DMS153 treated with DMSO at 0.1 percent for 48 hours (cell line): ENCODE data around the gene CD300LD.
"Not testable (repeated sequence)": the region's sequence is repeated elsewhere in the genome, so short reads cannot be mapped to it uniquely, and the experiment has no call there.

ENCODE experiments used
- DNase-seq: peaks from one replicate; lab custom pipeline; 2025; ENCODE audit not compliant: unreplicated experiment; lab: John Stamatoyannopoulos, UW

CD300LD gene

DNA sequence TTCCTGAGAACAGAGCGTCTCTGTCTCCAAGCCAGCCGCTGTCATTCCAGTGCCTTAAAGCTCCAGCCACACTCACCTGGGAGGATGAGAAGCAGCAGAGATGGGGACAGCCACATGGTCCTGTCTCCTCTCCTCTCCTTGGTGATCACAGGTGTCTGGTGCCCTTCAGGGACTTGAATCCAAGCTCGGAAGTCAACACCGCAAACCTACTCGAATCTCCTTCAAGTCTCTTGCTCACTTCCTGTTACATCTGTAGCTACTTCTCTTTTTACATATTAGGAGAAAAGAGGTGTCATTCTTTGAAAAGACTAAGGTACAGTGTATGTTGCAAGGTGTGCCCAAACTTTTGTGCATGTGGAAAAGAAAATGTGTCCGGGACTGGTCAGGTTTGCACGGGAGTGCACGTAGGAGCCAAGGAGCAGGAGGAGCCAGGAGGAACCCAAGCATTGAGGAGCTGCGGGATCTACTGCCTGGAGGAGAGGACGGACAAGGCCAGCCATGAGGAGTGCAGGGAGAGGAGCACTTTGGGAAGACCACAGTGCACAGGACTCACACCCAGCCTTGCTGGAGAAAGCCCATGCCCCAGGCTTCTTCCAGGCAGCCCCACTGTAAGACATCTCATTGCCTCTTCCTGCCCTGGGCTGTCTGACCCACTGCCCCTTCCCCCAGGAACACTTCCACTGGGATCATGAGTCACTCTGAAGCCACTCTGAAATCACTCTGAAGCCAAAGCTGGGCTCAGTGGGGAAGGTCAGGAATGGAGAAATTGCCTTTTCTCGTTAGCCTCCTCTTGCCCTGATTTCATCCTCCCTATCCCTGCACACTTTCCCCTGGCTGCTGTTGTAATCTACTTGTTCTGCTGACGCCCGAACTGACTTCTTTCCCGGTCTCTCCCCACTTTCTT lies at the start of gene CD300LD:
CD300LD (minus strand) TSS at position 197 of the 904 bp plus-strand sequence; CDS start at position 116, 81 bp downstream.
- no peak for DNase-seq

DNA sequence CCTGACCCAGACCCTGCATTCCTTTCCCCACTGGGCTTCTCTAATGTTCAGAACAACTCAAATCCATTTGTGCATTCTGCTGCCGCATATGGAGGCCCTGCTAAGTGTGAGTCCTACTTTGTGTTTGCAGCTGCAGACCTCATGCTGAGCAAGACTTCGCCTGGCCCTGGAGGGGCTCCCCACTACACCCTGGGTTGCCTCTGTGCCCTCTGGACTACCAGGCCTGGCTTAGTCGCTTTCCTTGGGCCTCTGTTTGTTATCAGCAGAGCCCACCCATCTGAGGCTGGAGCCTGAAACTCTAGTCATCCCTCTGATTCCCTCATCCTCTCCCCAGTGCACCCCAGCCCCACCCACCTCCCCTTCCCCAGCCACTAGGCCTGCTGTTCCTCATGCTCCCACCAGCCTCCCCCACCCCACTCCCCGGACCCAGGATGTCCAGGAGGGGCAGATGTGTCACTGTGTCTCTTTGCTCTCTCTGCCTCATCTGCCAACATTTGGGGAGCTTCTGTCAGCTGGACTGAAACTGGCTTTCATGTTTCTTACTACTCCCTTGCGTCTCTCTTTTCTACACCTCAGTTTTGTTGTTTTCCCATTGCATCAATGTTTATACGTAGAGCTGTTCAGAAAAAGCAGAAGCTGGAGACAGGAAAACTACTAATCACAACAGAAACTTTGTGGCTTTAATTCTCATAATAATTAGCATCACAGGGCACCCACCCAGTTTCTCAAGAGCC lies 49.3 kb upstream of the CD300LD start:
- no peak for DNase-seq

DNA sequence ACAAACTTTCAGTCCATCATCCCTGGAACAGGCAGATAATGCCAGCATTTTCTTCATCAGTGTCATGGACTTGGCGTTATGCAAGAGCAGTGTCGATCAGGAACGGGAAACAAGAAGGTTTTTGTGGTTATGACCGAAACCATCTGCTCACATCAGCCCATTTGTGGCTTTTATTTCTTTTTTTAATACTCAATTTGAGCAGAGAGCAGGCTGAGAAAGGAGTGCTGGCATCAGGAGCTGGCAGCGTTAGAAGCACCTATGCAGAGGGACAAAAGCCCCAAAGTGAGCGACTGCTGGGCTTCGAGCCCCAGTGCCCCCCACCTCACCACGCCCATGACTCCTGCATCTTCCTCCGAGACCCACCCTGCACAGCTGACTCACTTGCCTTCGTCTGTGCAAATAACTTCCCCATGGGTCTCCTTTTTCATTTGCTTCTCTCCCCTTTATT lies 47.6 kb upstream of the CD300LD start:
- no peak for DNase-seq

DNA sequence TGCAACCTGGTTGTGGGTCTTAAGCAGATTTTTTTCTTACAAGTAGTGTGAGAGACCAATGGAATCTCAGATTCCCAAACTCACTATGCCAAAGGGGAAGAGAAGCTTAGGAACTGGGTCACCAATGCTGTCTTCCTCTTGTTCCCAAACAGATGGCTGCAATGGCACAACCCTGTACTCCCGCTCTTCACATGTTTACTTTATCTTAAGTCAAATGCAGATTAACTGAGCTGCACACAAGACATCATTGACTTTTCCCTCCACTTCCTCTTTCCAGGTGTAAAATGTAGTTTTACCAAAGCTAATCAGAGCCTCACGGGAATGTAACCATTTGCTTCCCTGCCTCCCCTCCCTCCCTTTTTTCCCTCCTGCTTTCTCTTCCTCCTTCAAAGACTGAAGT lies 45.8 kb upstream of the CD300LD start:
- DNase-seq = no peak

DNA sequence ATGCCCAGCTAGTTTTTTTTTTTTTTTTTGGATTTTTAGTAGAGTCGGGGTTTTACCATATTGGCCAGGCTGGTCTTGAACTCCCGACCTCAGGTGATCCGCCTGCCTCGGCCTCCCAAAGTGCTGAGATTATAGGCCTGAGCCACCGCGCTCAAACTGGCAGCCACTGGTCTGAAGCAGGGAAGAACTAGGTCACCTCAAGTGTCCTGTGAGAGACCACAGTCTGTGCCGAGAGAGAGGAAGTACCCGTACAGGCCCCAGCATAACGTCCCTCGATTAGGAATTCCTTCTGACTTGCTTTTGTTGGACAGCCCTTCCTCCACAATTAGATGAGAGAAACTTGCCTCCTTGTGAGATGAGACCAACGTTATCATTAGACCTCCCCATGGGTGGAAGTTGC lies 45.2 kb upstream of the CD300LD start:
- no peak for DNase-seq

DNA sequence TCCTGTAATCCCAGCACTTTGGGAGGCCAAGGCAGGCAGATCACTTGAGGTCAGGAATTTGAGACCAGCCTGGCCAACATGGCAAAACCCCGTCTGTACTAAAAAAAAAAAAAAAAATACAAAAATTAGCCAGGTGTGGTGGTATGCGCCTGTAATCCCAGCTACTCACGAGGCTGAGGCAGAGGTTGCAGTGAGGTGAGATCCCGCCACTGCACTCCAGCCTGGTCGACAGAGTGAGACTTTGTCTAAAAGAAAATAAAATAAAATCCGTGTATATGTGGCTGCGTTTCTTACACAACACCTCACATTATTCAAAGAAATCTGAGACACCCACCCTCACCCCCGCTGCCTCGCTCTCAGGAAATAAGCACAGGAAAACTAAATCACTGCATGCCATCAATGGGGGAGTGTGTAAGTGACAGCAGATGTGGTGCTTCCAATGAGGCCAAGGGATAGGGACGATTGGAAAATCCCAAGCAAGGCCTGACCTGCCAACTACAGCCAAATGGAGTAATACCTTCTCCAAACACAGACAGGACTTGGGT lies 44.5 kb upstream of the CD300LD start:
- not testable (repeated sequence) for DNase-seq

DNA sequence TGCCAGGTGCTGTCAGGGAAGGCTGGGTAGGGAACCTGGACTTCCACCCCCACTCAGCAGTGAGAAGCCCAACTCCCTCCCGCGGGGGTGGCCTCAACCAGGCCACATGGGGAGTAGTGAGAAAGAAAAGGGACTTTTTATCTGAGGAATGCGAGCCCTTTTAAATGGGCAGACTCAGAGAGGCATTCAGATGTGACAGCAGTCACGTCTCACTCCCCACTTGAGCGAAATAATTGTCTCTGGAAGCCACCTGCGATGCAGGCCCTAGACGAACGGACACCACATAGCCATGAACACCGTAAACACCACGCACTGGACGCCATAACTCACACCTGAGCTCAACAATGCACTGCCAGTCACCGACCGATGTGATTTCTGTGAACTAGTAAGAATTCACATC lies 43.3 kb upstream of the CD300LD start:
- DNase-seq = no peak

DNA sequence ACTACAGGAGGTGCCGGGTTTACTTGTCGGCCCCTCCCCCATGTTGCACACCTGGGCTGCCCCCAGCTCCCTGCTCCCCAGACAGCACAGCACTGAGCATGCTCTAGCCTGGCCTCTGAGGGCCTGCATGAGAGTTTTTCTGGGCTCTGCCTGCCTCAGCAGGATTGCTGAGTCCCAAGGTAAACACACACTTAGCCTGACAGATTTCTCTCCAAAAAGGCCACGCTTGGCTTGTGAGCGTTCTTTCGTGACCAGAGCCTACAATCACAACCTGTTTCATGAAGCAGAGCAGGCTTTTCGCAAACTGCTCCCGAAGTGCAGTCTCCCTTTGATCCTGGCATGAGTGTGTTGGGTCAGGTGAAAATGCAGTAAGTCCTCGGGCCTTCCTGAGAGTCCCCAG lies 41.2 kb upstream of the CD300LD start:
- DNase-seq = no peak

DNA sequence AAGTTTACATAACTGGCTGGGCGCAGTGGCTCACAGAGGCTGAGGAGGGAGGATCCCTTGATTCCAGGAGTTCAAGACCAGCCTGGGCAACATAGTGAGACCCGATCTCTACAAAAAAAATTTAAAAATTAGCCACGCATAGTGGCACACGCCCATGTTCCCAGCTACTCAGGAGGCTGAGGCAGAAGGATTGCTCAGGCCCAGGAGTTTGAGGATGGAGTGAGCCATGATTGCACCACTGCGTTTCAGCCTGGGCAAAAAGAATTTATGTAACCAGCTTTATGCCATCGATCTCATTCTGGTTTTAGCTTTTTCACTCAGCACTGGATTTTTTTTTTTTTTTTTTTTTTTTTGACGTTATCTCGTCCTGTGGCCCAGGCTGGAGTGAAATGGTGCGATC lies 40.5 kb upstream of the CD300LD start:
- DNase-seq = no peak

DNA sequence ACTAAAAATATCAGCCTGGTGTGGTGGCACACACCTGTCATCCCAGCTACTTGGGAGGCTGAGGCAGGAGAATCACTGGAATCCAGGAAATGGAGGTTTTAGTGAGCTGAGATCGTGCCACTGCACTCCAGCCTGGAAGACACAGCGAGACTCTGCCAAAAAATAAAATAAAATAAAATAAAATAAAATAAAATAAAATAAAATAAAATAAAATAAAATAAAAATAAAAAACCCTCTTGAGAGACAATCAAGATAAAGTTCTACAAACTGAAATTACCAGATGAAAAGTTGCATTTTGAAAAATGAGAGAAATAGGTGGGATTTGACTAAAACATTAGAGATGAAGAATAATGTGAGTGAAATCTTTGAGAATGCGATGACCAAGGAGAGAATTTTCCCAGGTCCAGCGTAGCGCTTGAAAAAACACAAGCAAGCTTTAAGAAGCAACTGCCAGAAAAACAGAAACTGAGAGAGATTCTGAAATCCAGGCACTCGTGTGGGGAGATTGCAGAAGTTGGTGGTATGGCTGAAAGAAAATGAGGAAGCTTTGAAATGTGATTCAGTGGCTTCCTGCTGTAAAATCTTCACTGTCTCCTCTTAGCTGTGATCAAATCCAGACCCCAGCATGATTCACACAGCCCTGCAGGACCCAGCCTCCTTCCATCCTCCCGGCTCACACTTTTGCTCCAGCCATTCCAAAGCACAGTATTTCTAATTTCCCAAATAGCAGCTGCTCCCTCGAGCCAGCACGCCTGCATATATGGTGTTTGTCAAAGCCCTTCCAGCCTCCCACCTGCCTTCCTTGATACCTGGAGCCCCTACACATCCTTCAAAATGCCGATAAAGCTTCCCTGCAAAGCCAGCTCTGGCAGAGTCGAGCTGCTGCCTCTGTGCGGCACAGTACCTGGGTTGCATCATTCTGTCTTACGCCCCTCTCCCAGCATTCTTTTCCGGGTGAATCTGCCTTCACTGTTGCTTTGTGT lies 39.7 kb upstream of the CD300LD start:
- no peak for DNase-seq

DNA sequence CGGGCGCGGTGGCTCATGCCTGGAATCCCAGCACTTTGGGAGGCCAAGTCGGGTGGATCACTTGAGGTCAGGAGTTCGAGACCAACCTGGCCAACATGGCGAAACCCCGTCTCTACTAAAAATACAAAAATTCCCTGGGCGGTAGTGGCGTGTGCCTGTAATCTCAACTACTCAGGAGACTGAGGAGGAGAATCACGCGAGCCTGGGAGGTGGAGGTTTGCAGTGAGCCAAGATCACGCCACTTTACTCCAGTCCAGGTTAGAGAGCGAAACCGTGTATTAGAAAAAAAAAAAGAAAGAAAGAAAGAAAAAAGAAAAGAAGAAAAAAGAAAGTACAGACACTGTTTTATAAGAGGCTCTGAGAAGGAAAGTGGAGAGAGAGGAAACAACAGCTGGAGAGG lies 38.2 kb upstream of the CD300LD start:
- DNase-seq = not testable (repeated sequence)

DNA sequence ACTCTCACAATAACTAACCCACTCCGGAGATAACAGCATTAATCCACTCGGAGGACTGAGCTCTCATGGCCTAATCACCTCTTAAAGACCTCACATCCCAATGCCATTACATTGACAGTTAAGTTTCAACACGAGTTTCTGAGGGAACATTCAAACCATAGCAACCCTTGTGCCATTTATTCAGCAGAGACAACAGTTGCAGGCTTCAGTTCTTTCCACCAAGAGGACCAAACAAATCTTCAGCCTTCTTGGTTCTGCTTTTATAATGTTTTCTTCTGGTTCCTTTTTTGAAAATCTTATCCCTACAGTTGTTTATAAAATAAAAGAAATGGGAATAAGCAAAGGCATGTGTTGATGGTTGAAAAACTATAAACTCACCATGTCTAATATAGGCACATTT lies 33.6 kb upstream of the CD300LD start:
- no peak for DNase-seq

DNA sequence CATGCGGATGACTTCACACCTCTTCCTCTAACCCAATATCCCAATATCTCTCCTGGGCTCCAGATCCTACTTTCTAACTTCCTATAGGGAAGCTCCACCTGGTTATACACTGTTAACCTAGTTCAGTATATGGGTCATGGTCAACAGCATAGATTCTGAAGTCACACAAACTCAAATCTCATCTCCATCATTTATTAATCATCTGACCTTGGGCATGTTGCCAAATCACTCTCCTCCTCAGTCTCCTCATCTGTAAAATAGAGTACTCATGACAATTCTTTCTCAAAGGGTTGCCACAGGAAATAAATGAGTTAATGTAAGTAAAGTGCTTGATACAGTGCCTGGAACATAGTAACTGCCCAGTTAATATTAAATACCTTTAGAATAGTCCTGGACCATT lies 32.0 kb upstream of the CD300LD start:
- DNase-seq = no peak

DNA sequence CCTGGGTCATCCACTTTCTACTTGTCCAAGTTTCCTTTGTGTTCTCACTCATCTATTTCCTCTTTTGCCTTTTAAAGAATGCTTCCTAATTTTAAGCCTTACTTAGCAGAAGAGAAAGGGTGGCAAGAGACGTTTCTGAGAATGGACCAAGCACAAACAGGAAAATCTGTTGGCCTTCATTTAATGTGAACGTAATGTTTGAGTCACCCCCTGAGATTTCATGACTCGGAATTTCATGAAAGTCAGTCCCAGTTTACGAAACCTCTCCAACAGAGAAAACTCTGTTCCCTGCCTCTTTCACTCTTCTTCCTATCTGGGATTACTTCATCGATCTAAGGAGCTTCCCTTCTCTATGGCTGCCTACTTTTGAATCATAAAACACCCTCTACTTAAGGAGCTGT lies 31.6 kb upstream of the CD300LD start, which contains the start of gene CD300E:
CD300E (minus strand) TSS at position 46 of the 401 bp plus-strand sequence. CDS start 117 bp downstream, outside the sequence.
- DNase-seq = no peak

DNA sequence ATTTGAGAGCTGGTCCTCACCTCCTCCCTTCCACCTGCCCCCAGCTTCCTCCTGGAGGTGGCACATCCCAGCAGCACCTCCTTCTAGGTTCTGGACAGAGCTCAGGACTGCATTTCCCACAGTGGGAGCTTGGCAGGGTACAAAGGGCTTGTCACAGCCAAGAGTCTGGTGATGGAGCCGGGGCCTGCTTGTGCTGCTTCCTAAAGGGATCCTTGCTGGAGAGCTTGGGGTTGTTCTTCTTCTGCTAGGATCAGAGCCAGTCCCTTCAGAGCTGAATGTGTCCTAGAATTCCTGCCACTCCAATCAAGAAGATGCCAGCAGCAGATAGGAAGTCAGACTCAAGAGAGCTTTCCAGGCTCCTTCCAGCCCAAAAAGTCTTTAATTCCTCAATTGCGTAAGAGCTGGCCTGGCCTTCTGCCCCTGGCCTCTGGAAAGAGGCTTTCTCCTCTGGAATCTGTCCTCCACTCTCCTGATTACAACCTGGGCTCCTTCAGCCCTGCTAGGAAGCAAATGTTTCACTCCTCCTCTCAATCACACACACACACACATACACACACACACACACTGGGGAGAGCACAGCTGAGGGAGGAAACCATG lies 27.1 kb upstream of the CD300LD start:
- DNase-seq = no peak

DNA sequence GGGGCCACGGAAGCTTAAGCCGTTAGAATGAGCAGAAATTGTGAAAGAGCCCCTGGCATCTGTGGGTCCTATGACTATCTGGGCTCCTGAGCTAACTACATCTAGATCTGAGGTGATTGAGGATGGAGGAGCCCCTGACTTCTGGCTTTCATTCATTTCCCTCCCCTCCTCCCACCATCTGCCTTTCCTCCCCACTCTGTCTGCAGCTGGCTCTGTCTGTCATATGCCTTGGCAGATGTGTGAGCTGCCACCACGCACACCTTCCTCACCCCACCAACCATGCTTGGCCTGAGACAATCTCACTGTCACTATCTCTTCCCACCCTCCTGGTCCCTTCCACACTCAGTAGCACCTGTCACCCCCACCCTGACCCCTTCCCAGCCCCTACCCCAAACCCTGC lies 26.4 kb upstream of the CD300LD start:
- no peak for DNase-seq

DNA sequence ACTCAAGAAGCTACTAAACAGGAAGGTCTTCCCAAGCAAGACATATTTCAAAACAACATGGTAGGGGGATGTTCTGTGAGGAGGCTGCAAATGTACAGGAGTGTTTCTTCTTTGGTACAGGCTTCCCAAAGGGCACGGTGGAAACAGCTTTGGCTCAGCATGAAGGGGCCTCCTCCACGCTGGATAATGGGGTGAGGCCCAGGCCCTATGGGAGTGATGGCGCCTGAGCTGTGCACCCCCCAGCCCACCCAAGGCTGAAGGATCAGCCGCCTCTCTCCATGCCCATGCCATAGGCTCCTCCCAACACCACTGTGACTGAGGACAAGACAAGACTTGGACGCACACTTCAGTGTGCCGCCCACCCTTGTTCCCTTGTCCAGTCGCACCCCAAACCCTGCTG lies 24.6 kb upstream of the CD300LD start:
- no peak for DNase-seq

DNA sequence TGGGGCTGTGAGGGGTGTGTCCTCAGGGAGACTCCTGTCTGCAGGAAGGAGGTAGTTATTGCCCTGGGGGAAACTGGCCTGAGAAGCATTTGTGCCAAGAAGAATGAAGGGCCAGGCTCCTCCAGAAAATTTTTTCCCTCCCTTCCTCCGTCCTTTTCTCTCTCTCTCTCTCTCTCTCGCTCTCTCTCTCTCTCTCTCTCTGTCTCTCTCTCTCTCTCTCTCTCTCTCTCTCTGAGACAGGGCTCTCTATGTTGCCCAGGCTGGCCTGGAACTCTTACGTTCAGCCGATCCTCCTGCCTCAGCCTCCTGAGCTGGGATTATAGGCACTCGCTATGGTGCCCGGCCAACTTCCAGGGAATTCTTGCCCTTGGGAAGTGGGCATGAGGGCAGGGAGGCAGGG lies 20.0 kb upstream of the CD300LD start:
- DNase-seq = no peak

DNA sequence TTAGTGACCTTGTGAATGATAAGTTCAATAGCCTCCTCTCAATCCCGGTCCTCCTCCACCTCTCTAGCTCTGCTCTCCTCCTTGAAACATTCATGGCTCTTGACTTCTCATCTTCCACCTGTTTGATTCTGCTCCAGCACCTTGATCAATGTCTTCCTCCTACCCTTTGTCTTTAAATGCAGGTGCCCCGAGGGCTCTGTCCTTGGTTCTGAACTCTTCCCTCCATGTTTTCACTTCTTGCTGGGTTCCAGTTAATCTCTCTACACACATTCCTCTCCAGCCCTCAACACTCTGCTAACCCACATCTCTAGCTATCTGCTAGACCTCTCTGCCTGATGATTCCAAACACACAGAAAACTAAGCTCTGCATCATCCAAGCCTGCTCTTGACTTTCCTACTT lies 18.0 kb upstream of the CD300LD start:
- DNase-seq = no peak

DNA sequence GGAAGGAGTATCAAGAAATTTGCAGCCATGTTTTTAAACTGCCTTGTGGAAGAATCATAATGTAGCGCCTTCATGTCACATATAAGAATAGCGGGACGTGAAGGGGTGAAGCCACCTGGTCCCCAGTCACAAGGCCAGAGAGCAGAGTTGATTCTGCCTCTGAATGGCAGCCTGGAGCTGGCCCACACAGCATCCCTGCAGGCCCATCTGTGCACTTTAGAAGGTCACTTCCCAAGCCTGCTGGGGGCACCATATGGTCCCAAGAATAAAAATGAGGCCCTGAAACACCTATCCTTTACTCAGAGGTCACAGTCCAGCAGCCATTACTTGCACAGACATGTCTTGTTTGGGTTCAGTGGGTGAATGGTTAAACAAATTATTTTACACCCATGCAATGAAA lies 16.4 kb upstream of the CD300LD start:
- DNase-seq = no peak
